ENCODE measurements around the gene GRAMD1B. TPM values are rescaled to one million over a fixed set of nuclear protein-coding genes. Genes with fewer than 3 reads are reported as not detected.

GRAMD1B gene
- total and polyA plus RNA-seq, 4 donors: 0.29 to 2.6 (median 1.3) TPM

GRCh38 chr11:123548774-123549173 lies 118.7 kb downstream of the GRAMD1B start (continued):
- TF ChIP-seq ZBTB33 (IDR thresholded peaks at IDR 0.05) (no peak), TAF1 (conservative IDR thresholded peaks at IDR 0.05) (no peak), EGR1 (IDR thresholded peaks at IDR 0.05; ENCODE audit: low read depth in 2 of 2) (no peak), YY1 (IDR thresholded peaks at IDR 0.05) (no peak), FOXA1 (IDR thresholded peaks at IDR 0.05) (no peak), MAX (IDR thresholded peaks at IDR 0.05) (no peak), SP1 (IDR thresholded peaks at IDR 0.05) (no peak), JUND (IDR thresholded peaks at IDR 0.05) (no peak)

- no peaks in the 10 kb centered on the region for H3K4me1 ChIP-seq (ENCODE audit: control insufficient read depth in 4 of 4, insufficient read depth in 4 of 4, low read length in 3 of 4)
- no peak overlapping the region for H3K4me3 ChIP-seq (ENCODE audit: low read depth in 1 of 3, low read length in 3 of 3)
- H3K27ac ChIP-seq (ENCODE audit: low read depth in 1 of 2, low read length in 2 of 2): no peak overlapping the region
- no peak for DNase-seq (ENCODE audit: low spot score)
- H3K27me3 ChIP-seq (ENCODE audit: control insufficient read depth in 4 of 4, insufficient read depth in 4 of 4, low read length in 3 of 4): no peaks in the 10 kb centered on the region
- H3K9ac ChIP-seq (ENCODE audit: low read depth in 1 of 2, low read length in 2 of 2): no peak overlapping the region
- no peaks in the 10 kb centered on the region for H3K36me3 ChIP-seq (ENCODE audit: control insufficient read depth in 4 of 4, insufficient read depth in 3 of 4, low read depth in 1 of 4, low read length in 3 of 4)
- no peaks in the 10 kb centered on the region for H3K9me3 ChIP-seq (ENCODE audit: control insufficient read depth in 4 of 4, low read length in 3 of 4)
- WGBS: 74% methylated on average over 16 of the region's 16 CpGs
- TF ChIP-seq CTCF (IDR thresholded peaks at IDR 0.05; ENCODE audit: low read depth, low read length, missing input control): no peak
- no peak for TF ChIP-seq HNF4G (IDR thresholded peaks at IDR 0.05)
- no peak for TF ChIP-seq JUND (IDR thresholded peaks at IDR 0.05)
- TF ChIP-seq SP1 (IDR thresholded peaks at IDR 0.05): no peak
- TF ChIP-seq FOXA2 (IDR thresholded peaks at IDR 0.05): no peak
- no peak for TF ChIP-seq RAD21 (IDR thresholded peaks at IDR 0.05)
- TF ChIP-seq REST (IDR thresholded peaks at IDR 0.05): no peak
- no peak for TF ChIP-seq FOXA1 (IDR thresholded peaks at IDR 0.05)
- TF ChIP-seq RXRA (IDR thresholded peaks at IDR 0.05): no peak
- no peak for TF ChIP-seq EGR1 (IDR thresholded peaks at IDR 0.05; ENCODE audit: low read depth in 2 of 2)
- no peak for TF ChIP-seq GABPA (IDR thresholded peaks at IDR 0.05 in 1 of 2, conservative IDR thresholded peaks at IDR 0.05 in 1 of 2)
- no peak for TF ChIP-seq ZBTB33 (IDR thresholded peaks at IDR 0.05)
- no peak for TF ChIP-seq NR2F2 (IDR thresholded peaks at IDR 0.05)
- TF ChIP-seq HNF4A (conservative IDR thresholded peaks at IDR 0.05): no peak
- TF ChIP-seq MAX (IDR thresholded peaks at IDR 0.05): no peak
Measured at GRCh38 chr11:123549926-123550917, 120.2 kb downstream of the GRAMD1B start.

All from liver (tissue), 9 donors.